Nucleus accumbens (tissue), 56 donors: ENCODE results near the gene FBXO38.

Source experiments
- DNase-seq, 56 donors: peaks; one replicate each; lab custom pipeline; 2025; lab: John Stamatoyannopoulos, UW

The FBXO38 gene

GRCh38 chr5:148425808-148426207, 42.0 kb downstream of the FBXO38 start:
- DNase-seq, result no peak

- DNase-seq, result no peak
Observed at GRCh38 chr5:148426514-148426913, 42.8 kb downstream of the FBXO38 start.

DNA sequence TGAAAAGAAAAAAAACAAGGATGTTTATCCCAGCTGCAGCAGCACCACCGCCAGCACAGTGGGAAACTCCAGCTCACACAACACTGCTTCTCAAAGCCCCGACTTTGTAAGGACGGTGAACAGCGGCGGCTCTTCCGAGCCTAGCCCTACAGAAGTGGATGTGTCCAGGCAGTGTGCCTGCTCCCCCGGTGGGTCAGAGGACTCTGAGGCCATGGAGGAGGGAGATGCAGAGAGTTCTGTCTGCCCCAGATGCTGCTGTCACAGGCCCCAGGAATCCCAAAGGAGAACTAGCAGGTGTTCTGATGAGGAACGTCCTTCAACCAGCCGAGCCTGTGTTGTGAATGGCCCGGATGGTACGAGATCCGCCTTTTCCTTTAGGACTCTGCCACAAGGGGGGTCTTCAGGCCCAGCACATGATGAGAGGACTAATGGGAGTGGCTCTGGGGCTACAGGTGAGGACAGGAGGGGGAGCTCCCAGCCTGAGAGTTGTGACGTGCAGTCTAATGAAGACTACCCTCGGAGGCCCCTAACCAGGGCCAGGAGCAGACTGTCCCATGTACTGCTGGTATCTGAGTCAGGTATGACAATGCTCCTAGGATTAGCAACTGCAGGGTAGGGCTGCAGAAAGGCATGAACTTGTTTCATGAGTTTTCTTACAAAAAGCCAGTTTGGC, 43.7 kb downstream of the FBXO38 start:
- no peak for DNase-seq

- no peak for DNase-seq
Observed at GRCh38 chr5:148428848-148429247, 45.1 kb downstream of the FBXO38 start.

- no peak for DNase-seq
Observed at GRCh38 chr5:148433826-148434225, 50.1 kb downstream of the FBXO38 start.

DNA sequence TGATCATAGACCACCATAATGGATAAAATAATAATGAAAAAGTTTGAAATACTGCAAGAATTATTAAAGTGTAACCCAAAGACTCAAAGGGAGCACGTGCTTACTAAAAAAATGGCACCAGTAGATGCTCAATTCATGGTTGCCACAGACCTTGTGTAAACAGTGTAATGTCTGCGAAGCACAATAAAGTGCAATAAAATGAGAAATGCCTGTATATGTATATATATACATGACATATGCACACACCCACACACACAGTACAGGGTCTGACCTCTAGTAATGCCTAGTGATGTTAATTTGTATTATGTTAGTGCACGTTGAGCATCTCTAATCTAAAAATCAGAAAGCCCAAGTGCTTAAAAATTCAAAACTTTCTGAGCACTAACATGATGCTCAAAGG, 52.3 kb downstream of the FBXO38 start:
- DNase-seq, result no peak

- no peak for DNase-seq
Observed at GRCh38 chr5:148437249-148437648, 53.5 kb downstream of the FBXO38 start.

- no peak for DNase-seq
Observed at GRCh38 chr5:148438933-148439332, 55.2 kb downstream of the FBXO38 start.

- DNase-seq, result no peak
Observed at GRCh38 chr5:148443241-148443640, 59.5 kb downstream of the FBXO38 start.

GRCh38 chr5:148443998-148444397, 60.2 kb downstream of the FBXO38 start:
- DNase-seq, result peak in 26 of 56 donors; percentile 1 to 70 (median 32)

DNA sequence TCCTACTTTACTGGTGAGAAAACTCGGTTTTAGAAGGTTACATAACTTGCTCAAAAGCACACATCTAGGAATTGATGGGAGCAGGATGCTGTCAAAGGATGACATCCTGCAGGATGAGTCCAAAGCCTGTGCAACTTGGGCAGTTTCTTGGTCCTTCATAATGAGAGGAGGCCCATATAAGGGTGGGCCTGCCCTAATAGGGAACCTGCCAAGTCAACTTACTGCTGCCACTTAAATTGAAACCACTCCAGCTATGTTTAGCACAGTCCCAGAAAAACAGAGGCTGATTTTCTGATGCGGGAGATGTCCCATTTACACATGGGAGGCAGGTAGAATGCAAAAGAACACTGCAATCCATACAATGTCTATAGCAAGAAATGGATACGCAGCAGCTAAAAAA, 61.8 kb downstream of the FBXO38 start:
- DNase-seq, result no peak

- DNase-seq, result no peak
Observed at GRCh38 chr5:148446611-148447010, 62.9 kb downstream of the FBXO38 start.

GRCh38 chr5:148452499-148453193, 68.9 kb downstream of the FBXO38 start:
- no peak for DNase-seq

- no peak for DNase-seq
Observed at GRCh38 chr5:148454576-148454975, 70.8 kb downstream of the FBXO38 start.

- DNase-seq, result no peak
Observed at GRCh38 chr5:148455185-148455584, 71.4 kb downstream of the FBXO38 start.

GRCh38 chr5:148457183-148457620, 73.4 kb downstream of the FBXO38 start:
- DNase-seq, result no peak

DNA sequence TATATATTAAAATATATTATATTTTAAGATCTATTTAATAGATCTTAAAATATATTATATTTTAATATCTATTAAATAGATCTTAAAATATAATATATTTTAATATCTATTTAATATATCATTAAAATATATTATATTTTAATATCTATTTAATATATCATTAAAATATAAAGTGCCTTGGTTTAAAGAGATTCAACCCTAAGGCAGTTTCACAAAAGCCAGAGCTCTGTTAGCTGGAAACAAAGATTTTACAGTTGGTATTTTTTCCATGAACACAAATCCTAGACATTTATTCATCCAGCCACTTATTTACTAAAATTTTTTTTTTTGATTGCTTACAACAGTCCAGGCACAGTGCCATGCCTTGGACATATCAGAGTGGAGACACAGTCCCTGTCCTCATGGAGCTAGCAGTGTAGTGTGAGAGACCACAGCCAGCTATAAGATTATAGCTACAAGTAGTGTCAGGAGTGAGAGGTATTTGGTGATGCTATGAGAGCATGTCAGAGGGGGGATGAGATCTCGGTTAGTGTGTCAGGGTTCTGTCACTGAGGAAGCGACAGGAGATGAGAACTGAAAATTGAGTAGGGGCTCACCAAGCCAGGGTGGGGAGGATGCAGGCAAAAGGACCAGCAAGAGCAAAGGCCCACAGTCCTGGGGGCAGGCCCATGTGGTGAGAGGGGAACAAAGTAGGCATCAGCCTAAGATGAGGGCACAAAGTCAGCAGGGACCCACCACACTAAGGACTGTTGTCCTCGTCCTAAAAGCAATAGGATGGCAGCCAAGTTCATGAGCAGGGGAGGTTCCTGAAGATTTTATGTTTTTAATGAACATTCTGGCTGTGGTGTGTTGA, 74.5 kb downstream of the FBXO38 start:
- no peak for DNase-seq

DNA sequence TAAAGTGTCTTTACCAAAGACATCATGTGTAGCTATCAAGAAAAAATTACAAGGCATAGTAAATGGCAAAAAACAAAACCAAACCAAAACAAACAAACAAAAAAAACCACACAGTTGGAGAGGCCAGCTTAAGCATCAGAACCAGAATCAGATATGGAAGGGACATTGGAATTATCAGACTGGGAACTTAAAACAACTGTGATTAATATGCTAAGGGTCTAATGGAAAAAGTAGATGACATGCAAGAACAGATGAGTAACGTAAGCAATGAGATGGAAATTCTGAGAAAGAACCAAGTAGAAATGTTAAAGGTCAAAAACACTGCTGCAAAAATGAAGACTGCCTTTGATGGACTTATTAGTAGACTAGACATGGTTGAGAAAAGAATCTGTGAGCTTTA, 75.9 kb downstream of the FBXO38 start:
- DNase-seq, result no peak

- DNase-seq, result no peak
Observed at GRCh38 chr5:148465381-148466235, 81.8 kb downstream of the FBXO38 start.

DNA sequence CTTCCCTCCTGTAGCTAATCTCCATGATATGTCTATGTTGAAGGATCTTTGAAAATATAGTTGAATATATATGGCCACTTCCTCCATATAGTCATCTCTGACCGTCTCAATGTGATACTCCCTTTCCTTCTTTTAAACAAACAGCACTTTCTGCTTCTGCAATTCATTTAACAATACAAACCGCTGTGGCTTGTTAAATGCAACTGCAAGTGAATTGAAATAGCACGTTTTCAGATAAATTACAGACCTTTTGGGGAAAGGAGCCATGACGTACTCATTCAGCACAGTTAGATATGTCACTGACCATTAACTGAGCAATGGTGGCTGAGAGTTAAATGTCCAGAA, 82.5 kb downstream of the FBXO38 start:
- no peak for DNase-seq

- DNase-seq, result no peak
Observed at GRCh38 chr5:148467958-148468357, 84.2 kb downstream of the FBXO38 start.
